Fibroblast of peridontal ligament (primary cell): ENCODE measurements around the gene CACNA1C.
A peak's percentile ranks its signal among the peaks of the same experiment; 100 is the strongest.
"Not testable (repeated sequence)": the region's sequence is repeated elsewhere in the genome, so short reads cannot be mapped to it uniquely, and the experiment has no call there.

Source experiments
- DNase-seq: peaks from one replicate; pipeline ENCODE4 v3.0.0-alpha.2; 2010; ENCODE audit errors: extremely low read depth

The CACNA1C gene

DNA sequence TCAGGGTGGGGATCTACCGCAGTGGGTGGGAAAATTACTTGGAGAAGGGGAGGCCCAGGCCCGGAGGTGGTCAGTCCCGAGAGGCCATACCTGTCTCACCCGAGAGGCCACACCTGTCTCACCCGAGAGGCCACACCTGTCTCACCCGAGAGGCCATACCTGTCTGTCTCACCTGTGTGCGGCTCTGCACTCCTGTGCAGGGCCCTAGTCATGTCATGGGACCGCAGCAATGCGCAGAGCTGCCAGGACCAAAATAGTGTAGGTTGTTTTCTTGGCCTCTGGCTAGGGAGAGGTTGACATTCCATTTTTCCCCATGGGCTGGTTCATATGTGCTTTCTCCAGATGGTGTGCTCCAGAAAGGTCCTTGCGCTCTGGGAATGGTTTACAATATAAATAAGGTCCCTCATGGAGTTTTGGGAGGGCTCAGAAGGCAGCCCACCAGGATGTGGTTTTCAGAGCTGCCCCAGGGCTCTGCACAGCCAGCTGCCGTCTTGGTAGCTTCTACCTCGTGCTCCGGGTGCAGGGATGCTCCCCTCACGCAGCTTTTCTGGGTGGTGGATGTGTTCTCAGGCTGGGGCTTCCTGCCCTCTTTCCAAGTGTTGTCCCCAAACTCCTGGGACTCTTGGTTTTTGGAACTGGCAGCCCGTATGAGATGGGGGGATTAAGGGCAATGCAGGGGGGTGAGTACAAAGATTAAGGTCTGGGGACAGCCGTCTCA, 58.2 kb downstream of the CACNA1C start:
- no peak for DNase-seq

DNA sequence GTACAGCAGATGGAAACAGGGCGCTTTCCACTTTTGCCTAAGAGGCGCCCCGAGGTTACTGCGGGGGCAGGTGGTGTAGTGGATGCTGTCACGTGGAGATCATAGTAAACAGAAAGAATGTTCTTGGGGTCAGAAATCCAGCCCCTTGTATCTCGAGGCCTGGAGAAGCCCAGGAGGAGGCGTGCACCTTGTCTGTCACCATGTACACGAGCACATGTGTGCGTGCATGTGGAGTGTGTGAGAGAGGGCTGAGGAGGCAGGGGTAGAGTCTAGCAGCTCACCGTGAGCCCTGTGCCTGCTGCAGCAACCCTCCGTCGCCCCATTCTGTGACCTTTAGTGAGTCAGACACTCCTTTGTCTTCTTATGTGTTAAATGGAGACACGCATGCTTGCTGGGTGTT, 59.0 kb downstream of the CACNA1C start:
- no peak for DNase-seq

DNA sequence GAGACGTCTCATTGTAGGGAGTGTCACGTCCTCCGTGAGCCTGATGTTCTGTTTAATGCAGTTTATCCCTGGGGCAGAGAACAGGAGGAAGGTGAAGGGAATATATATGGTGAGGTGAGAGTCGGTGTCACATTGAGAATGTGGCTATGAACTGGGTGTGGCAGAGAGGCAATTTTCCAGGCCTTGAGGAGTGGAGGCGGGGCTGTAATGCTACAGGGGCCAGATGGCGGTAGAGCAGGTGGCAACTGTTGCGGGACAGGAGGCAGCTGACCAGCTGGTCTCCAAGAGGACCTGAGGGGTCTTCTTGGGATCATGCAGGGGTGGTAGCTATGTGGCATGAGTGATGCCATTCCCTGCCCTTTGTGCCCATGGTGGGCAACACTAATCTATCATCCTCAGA, 59.6 kb downstream of the CACNA1C start:
- DNase-seq = no peak

DNA sequence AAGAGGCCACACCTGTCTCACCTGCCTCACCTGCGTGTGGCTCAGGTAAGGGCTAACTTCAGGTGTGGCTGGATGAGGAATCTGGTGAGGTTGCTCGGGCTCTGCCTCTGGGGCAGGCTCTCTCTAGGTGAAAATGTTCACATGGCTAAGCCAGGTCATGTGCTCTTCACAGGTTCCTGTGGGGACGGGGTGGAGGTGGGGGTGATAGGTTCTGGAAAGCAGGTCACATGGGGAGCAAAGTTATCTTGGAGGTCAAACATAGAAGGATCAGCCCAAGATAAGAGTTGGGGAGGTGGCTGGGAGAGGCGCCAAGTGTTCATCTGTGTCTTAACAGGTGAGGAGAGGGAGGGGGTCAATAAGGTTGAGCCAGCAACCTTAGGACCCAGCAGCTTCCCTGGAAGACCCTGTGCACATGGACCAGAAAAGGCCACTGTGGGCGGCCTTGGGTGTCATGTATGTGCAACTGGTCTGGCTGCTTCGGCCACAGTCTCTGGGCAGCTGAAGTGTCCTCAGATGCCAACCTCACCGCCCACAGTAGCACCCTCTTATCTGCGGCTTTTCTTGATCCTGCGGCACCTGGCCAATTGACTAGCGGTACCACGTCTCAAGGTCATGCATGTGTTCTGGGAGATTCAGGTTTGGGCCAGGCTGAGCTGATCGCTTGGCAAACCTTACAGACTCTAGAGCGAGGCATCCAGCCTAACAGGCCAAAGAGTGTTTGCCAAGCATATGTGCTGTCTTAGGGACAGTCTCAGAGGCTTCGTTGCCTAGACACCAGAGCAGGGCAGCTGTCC, 60.5 kb downstream of the CACNA1C start:
- no peak for DNase-seq

GRCh38 chr12:2114071-2114470, 61.3 kb downstream of the CACNA1C start:
- no peak for DNase-seq

DNA sequence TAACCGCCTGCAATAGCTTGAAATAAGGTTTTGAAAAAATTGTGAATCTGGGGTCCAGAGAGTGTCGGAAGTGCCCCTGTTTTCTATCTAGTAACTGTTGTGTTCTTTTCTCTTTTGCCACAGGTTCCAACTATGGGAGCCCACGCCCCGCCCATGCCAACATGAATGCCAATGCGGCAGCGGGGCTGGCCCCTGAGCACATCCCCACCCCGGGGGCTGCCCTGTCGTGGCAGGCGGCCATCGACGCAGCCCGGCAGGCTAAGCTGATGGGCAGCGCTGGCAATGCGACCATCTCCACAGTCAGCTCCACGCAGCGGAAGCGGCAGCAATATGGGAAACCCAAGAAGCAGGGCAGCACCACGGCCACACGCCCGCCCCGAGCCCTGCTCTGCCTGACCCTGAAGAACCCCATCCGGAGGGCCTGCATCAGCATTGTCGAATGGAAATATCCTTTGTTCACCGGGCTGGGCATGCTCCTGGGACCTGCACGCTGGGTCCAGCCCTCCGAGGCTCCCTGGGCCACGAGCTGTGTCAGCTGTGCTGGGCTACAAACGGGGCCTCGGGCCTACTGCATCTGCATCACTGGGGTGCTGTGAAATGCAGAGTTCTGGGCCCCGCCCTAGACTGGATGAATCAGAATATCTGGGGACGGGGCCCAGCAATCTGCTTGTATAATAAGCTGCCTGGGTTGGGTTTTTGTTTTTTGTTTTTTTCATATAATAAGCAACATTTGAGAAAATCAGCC, 62.5 kb downstream of the CACNA1C start:
- DNase-seq = no peak

GRCh38 chr12:2117541-2117940, 64.8 kb downstream of the CACNA1C start:
- DNase-seq = no peak

GRCh38 chr12:2118061-2118460, 65.3 kb downstream of the CACNA1C start:
- no peak for DNase-seq

DNA sequence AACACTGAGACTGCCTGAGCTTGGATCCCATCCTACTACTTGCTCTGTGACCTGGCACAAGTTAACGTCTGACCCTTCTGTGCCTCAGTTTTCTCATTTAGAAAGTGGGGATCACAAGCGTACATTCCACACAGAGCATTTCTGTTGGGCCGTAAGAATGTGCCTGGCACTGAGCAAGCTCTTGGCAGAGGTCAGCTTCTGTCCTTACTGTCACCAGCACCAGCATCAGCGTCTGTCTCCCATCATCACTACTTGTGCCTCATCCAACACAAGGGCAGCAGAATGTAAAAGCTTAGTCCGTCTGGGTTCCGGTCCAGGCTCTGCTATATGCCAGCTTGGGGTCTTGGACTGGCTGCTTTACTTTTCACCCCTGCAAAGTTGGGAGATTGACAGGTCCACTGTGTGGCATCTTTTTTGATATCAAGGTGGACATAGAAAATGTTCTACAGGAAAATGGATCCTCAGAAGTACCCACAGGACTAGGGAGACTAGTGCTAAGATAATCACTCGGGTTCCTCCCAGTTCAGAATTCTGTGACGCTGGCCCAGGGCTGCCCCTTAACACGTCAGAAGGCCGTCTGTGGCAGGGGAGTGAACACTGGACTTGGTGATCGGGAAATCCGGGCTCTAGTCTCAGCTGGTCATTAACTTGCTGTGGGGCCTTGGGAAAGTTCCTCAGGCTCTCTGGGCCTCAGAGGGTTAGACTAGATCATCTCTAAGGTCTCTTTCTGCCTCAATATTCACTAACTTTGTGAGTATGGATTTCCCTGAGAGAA, 65.9 kb downstream of the CACNA1C start:
- no peak for DNase-seq

DNA sequence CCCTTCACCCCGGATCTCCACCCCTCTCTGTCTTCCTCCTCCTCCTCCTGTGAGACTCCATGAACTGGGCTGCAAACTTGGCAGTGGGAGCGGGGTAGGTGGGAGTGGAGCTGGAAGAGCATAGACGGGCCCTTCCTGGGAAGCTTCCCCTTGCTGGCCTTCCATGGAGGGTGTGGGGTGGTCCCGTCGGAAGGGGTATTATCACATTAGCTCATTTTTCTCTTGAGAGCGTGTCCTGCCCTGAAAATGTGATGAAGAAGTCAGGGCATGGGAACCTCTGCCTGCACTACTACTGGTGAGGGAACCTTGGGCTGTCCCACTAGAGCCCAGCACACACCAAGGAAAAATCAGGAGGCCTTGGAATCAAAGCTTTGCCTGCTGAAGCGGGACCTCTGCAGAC, 66.5 kb downstream of the CACNA1C start:
- DNase-seq = no peak

DNA sequence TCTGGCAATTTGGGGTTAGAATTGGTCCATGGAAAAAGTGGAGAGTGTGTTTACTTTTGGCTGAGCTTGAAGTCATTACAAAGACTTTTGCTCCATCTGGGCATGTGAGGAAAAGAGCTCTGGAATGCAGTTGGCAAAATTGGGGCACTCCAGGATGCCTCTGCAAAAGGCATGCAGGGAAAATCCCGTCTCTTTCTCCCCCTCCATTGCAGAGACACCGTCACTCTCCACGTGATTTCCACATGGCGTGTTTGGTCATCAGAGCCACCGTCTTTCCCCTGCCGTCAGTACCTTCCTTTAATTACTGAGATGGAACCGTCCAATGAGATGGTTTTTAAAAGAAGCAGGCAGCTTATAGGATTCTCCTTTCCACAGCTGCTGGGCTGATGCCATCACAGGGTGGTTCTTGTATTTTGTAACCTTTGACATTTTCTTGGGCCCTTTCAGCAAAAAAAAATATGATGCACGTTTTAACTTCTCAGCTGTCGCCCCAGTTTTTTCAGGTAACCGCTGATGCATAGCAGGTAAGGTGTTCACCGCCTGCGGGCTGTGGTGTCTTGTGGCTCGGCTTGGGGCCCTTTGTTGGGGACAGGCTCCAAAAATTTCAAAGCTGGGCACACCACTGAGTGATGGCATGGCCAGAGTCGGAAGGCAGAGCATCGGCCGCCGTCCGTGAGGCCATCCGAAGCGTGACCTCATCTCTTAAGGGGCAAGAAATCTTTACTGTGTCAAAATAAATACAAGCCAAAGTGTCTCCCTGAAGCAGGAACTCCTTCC, 68.4 kb downstream of the CACNA1C start:
- DNase-seq = no peak

DNA sequence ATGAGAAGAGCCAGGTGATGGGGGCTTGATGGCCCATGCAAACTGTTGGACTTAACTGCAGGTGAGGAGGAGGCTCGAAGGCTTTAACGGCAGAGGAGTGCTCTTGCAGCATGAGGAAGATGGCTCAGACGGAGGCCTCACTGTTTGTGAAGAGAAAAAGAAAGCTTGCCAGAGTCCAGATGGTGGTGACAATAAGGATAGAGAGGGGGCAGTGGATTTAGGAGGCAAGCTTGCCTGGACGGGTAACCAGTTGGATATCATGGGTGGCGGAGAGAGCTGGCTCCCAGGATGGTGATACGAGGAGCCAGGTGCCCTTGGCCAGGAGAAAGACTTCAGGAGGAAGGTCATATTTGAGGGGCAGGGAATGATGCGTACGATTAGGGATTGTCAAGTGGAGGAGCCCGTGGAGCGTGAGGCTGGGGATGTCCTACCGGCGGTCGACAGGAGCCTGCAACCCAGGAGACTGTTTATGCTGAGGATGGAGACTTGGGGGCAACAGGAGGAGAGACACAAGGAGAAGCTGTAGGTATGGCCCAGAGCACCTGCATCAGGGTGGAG, 71.8 kb downstream of the CACNA1C start:
- no peak for DNase-seq

GRCh38 chr12:2125651-2126522, 73.1 kb downstream of the CACNA1C start:
- no peak for DNase-seq

GRCh38 chr12:2126676-2127406, 74.1 kb downstream of the CACNA1C start:
- no peak for DNase-seq

DNA sequence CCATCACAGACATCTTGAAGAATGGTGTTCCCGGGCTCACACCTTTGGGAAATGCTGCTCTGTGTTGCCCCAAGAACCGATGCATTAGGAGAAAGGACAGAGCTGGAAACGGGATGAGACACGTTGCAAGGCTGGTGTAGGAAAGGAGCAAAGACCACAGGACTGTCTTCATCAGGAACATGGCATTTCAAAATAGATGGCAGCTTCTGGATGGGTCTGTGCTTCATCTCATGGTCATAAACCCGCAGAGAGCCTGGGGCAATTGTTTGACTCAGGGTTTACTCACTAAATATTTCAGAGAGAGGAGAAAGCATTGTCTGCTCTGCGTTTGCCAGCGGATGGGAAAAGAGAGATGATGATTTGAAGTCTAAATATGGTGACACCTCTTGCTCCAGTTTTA, 76.3 kb downstream of the CACNA1C start:
- peak; percentile 78 for DNase-seq

DNA sequence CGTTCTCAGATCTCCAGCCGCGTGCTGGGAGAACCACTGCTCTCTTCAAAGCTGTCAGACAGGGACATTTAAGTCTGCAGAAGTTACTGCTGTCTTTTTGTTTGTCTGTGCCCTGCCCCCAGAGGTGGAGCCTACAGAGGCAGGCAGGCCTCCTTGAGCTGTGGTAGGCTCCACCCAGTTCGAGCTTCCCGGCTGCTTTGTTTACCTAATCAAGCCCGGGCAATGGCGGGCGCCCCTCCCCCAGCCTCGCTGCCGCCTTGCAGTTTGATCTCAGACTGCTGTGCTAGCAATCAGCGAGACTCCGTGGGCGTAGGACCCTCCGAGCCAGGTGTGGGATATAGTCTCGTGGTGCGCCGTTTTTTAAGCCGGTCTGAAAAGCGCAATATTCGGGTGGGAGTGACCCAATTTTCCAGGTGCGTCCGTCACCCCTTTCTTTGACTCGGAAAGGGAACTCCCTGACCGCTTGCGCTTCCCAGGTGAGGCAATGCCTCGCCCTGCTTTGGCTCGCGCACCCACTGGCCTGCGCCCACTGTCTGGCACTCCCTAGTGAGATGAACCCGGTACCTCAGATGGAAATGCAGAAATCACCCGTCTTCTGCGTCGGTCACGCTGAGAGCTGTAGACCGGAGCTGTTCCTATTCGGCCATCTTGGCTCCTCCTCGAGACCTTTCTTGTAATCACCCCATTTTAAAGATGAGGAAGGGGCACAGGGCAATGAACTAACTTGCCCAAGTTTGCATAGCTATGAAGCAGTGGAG, 83.1 kb downstream of the CACNA1C start:
- DNase-seq = not testable (repeated sequence)

DNA sequence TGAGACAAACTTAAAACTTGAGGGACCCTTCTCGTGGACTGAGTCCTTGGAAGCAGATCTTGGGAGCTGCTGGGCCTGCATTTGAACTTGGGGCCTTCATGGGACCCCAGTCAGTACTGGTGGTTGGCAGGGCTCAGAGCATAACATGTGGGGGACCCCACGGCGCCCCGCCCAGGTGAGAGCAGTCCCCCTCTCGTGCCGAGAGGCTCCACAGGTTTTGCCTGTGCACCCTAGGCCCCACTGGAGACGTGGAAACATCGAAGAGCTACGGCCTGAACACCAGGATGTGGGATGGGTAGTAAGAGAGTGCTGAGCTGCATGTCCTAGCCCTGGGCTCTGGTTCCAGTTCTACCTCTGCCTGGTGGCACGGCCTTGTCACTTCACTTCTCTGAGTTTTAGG, 84.1 kb downstream of the CACNA1C start:
- no peak for DNase-seq

GRCh38 chr12:2137711-2138110, 84.9 kb downstream of the CACNA1C start:
- DNase-seq = no peak
